B cell (primary cell): Measurements from ENCODE around the gene NCBP2L. TPM values are rescaled to one million over a fixed set of nuclear protein-coding genes. Genes with fewer than 3 reads are reported as not detected.

ENCODE experiments used
- ATAC-seq: fragments of 200-7000 bp; cut with Tn5 transposase; one replicate; pipeline ENCODE4 v1.10.0; 2021; ENCODE audit warnings: low read depth, mild to moderate bottlenecking, moderate number of reproducible peaks, moderate library complexity
- CTCF ChIA-PET: fragments of 350-600 bp; sonication (Branson Sonifier 250); formaldehyde crosslinking; loops from one replicate; lab custom pipeline; 2021; ENCODE audit warnings: antibody characterized with exemption, inconsistent platforms; lab: Charles Lee
- POLR2A ChIA-PET: fragments of 350-600 bp; sonication (Branson Sonifier 250); formaldehyde crosslinking; loops from one replicate; lab custom pipeline; 2021; ENCODE audit warnings: antibody characterized with exemption; lab: Charles Lee
- DNase-seq: peaks from one replicate; pipeline ENCODE4 v3.0.0; 2013
- H2AFZ ChIP-seq: 2 replicates; pipeline ENCODE4 v1.6.1; 2012; ENCODE audit warnings: mild to moderate bottlenecking, low read depth, low read length; ENCODE audit not compliant: insufficient read depth, poor library complexity, severe bottlenecking
- H3K27ac ChIP-seq, 2 donors: 1 replicate in 1 of 2; 2 replicates in 1 of 2; pipeline ENCODE4 v1.5.1; 2012 to 2013; ENCODE audit warnings: low read length in 2 of 2, mild to moderate bottlenecking in 2 of 2, moderate library complexity in 1 of 2
- H3K27me3 ChIP-seq, 4 experiments: fragments of 200-600 bp in 1 of 4; sonication (generic) in 1 of 4; replicated peaks in 1 of 4; 1 replicate in 2 of 4; 2 replicates in 2 of 4; pipeline versions ENCODE4 v1.6.1 to v1.7.0; 2013 to 2016; ENCODE audit warnings: low read length in 3 of 4, mild to moderate bottlenecking in 2 of 4, mixed read lengths in 1 of 4, moderate library complexity in 1 of 4; ENCODE audit not compliant: insufficient read depth in 4 of 4, control insufficient read depth in 3 of 4; ENCODE audit errors: control extremely low read depth in 1 of 4
- H3K36me3 ChIP-seq, 2 experiments: replicated peaks in 1 of 2; 1 replicate in 1 of 2; 2 replicates in 1 of 2; pipeline versions ENCODE4 v1.6.1 to v1.7.1; 2013; ENCODE audit warnings: low read length in 1 of 2; ENCODE audit not compliant: insufficient read depth in 2 of 2, control insufficient read depth in 1 of 2; ENCODE audit errors: control extremely low read depth in 1 of 2, extremely low read depth in 1 of 2
- H3K4me1 ChIP-seq, 2 donors: fragments of 200-600 bp in 1 of 2; sonication (generic) in 1 of 2; 1 replicate in 1 of 2; 2 replicates in 1 of 2; pipeline versions ENCODE4 v1.5.1 to v1.6.1; 2013 to 2017; ENCODE audit warnings: low read length in 2 of 2; ENCODE audit not compliant: control insufficient read depth in 2 of 2, insufficient read depth in 2 of 2
- H3K4me2 ChIP-seq: replicated peaks from 2 replicates; pipeline ENCODE3; 2012; ENCODE audit warnings: mild to moderate bottlenecking, low read depth, low read length; ENCODE audit not compliant: poor library complexity, severe bottlenecking
- H3K4me3 ChIP-seq, 5 experiments: fragments of 200-600 bp in 1 of 5; sonication (generic) in 1 of 5; 1 replicate in 3 of 5; 2 replicates in 2 of 5; pipeline versions ENCODE4 v1.5.1 to v1.7.0; 2011 to 2016; ENCODE audit warnings: low read length in 4 of 5, mild to moderate bottlenecking in 4 of 5, low read depth in 2 of 5, control low read depth in 1 of 5, moderate library complexity in 1 of 5; ENCODE audit not compliant: insufficient read depth in 1 of 5; ENCODE audit errors: control extremely low read depth in 1 of 5, extremely low read depth in 1 of 5
- H3K79me2 ChIP-seq: fragments of 200-600 bp; sonication (generic); one replicate; pipeline ENCODE4 v1.6.0; 2016; ENCODE audit warnings: low read length; ENCODE audit not compliant: control insufficient read depth, insufficient read depth
- H3K9ac ChIP-seq: fragments of 200-600 bp; sonication (generic); 2 replicates; pipeline ENCODE4 v1.6.1; 2017; ENCODE audit warnings: mild to moderate bottlenecking, low read length, moderate library complexity
- H3K9me3 ChIP-seq, 3 donors: one replicate each; pipeline versions ENCODE4 v1.6.1 to v1.7.1; 2013; ENCODE audit warnings: low read length in 2 of 3; ENCODE audit not compliant: control insufficient read depth in 2 of 3, insufficient read depth in 1 of 3; ENCODE audit errors: control extremely low read depth in 1 of 3
- H4K20me1 ChIP-seq: 2 replicates; pipeline ENCODE4 v1.6.0; 2012; ENCODE audit warnings: mild to moderate bottlenecking, low read length; ENCODE audit not compliant: insufficient read depth, control insufficient read depth, poor library complexity, severe bottlenecking
- H3K27ac Mint-ChIP-seq: one replicate; pipeline ENCODE4 v1.8.0; 2021; ENCODE audit warnings: mixed read lengths
- H3K27me3 Mint-ChIP-seq: one replicate; pipeline ENCODE4 v1.8.0; 2021; ENCODE audit warnings: mixed read lengths
- H3K4me1 Mint-ChIP-seq: one replicate; pipeline ENCODE4 v1.8.0; 2021; ENCODE audit warnings: mixed read lengths
- H3K4me3 Mint-ChIP-seq: one replicate; pipeline ENCODE4 v1.8.0; 2021; ENCODE audit warnings: mixed read lengths
- H3K9me3 Mint-ChIP-seq: one replicate; pipeline ENCODE4 v1.8.0; 2022; ENCODE audit warnings: mixed read lengths; ENCODE audit not compliant: insufficient read depth
- CTCF ChIP-seq: fragments of 200-600 bp; IDR thresholded peaks from one replicate; pipeline ENCODE4 v1.8.0; 2022; ENCODE audit warnings: antibody characterized with exemption, mild to moderate bottlenecking
- EZH2 ChIP-seq: IDR thresholded peaks from 2 replicates; pipeline ENCODE4 v1.6.1; 2012; ENCODE audit warnings: borderline replicate concordance, low read depth, mild to moderate bottlenecking, moderate library complexity, low read length; ENCODE audit not compliant: insufficient read depth, poor library complexity, severe bottlenecking
- WGBS: methylation state at CpG from one replicate; pipeline ENCODE4 v1.1.5; 2013; ENCODE audit warnings: missing lambda C conversion rate; ENCODE audit not compliant: insufficient coverage; 5-methylcytosine and 5-hydroxymethylcytosine counted together
- intact Hi-C: fragments of 100-400 bp; cut with micrococcal nuclease; formaldehyde crosslinking; loops from one replicate; pipeline ENCODE4 v1.10.0; 2022
- polyA plus RNA-seq: library from polyadenylated mRNA; depleted of rRNA; stranded (reverse); fragments of >200 nt; gene quantifications from 2 replicates; pipeline ENCODE4 v1.2.3, GENCODE V29; 2012
- total RNA-seq, 2 donors: library from RNA; stranded (reverse); fragments of 120-200 nt in 1 of 2; gene quantifications; 1 replicate in 1 of 2; 2 replicates in 1 of 2; pipeline versions ENCODE4 v1.2.3 to v1.2.4, GENCODE V29; 2013 to 2022

Gene NCBP2L
- total and polyA plus RNA-seq, 2 donors (not counting 1 experiment from before 2014, with no cell fraction given) = not detected

- no peaks in the 10 kb centered on the region for H3K36me3 ChIP-seq
- H3K27ac ChIP-seq = no peak overlapping the region
- no peak overlapping the region for H3K27ac Mint-ChIP-seq
- no peaks in the 10 kb centered on the region for H3K9me3 Mint-ChIP-seq
- H3K79me2 ChIP-seq = no peaks in the 10 kb centered on the region
- DNase-seq = no peak
- H3K27me3 Mint-ChIP-seq = no peaks in the 10 kb centered on the region
- no peak overlapping the region for H3K4me3 Mint-ChIP-seq
- no peaks in the 10 kb centered on the region for H4K20me1 ChIP-seq
- H2AFZ ChIP-seq = no peak overlapping the region
- intact Hi-C loops = no loop called here
- no peak for TF ChIP-seq CTCF
- TF ChIP-seq EZH2 = no peak
- no peak overlapping the region for H3K4me3 ChIP-seq
- ATAC-seq = no peak
- H3K4me1 ChIP-seq = no peaks in the 10 kb centered on the region
- H3K4me1 Mint-ChIP-seq = no peaks in the 10 kb centered on the region
- H3K27me3 ChIP-seq = no peaks in the 10 kb centered on the region
- WGBS = 70% methylated on average over 4 of the region's 7 CpGs
- no peak overlapping the region for H3K9ac ChIP-seq
- ChIA-PET CTCF (no interaction called here), POLR2A (no interaction called here)
- no peaks in the 10 kb centered on the region for H3K9me3 ChIP-seq
- H3K4me2 ChIP-seq = no peak overlapping the region
Measured at GRCh38 chrX:107750861-107751445, 26.6 kb upstream of the NCBP2L start.

GRCh38 chrX:107752043-107752442 is 25.5 kb upstream of the NCBP2L start:
- Histone ChIP-seq H3K4me2 (no peak overlapping the region), H3K27me3 (no peaks in the 10 kb centered on the region), H3K9ac (no peak overlapping the region), H3K4me3 (no peak overlapping the region), H4K20me1 (no peaks in the 10 kb centered on the region), H2AFZ (no peak overlapping the region), H3K27ac (no peak overlapping the region), H3K36me3 (no peaks in the 10 kb centered on the region), H3K9me3 (no peaks in the 10 kb centered on the region), H3K4me1 (no peaks in the 10 kb centered on the region), H3K79me2 (no peaks in the 10 kb centered on the region)
- Mint-ChIP-seq H3K27ac (no peak overlapping the region), H3K9me3 (no peaks in the 10 kb centered on the region), H3K27me3 (no peaks in the 10 kb centered on the region), H3K4me1 (no peaks in the 10 kb centered on the region), H3K4me3 (no peak overlapping the region)
- intact Hi-C loops = no loop called here
- ATAC-seq = no peak
- ChIA-PET POLR2A (no interaction called here), CTCF (no interaction called here)
- 80% methylated on average over 1 of the region's 3 CpGs for WGBS
- no peak for DNase-seq
- TF ChIP-seq CTCF (no peak), EZH2 (no peak)
